OCI-LY1 (cell line): ENCODE measurements around the gene DEPDC7.

ENCODE experiments used
- EZH2 ChIP-seq: fragments of 200-600 bp; sonication (generic), shearing (Covaris generic); IDR thresholded peaks from 2 replicates; pipeline ENCODE4 v1.8.0; 2017; ENCODE audit warnings: borderline replicate concordance, mixed run types, mild to moderate bottlenecking, antibody characterized with exemption, low read length, moderate library complexity, mixed read lengths
- TF ChIP-seq, protein P1 (sequence below): fragments of 200-600 bp; sonication (generic), shearing (Covaris generic); IDR thresholded peaks from 2 replicates; pipeline ENCODE4 v1.5.1; 2017; ENCODE audit warnings: mild to moderate bottlenecking, antibody characterized with exemption, low read length, moderate library complexity, mixed read lengths

DNA sequence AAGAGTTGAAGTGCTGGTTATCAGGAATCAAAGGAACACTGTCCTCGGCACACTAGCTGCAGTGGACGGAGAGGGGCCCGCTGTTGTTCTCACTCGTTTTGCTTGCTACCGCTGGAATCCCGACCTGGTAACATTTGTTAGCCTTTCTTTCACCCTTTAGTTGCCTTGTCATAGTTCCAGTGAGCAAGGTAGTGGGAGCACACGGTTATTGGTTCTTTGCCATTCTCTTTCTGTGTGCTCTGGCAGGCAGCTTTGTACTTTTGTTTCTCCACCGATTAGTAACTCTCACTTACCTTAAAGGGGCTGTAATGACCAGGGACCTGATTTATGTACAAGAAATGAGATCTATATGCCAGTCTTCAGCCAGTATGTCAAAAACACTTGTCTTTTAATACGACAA, 1.8 kb downstream of the DEPDC7 start:
- TF ChIP-seq, protein P1, sequence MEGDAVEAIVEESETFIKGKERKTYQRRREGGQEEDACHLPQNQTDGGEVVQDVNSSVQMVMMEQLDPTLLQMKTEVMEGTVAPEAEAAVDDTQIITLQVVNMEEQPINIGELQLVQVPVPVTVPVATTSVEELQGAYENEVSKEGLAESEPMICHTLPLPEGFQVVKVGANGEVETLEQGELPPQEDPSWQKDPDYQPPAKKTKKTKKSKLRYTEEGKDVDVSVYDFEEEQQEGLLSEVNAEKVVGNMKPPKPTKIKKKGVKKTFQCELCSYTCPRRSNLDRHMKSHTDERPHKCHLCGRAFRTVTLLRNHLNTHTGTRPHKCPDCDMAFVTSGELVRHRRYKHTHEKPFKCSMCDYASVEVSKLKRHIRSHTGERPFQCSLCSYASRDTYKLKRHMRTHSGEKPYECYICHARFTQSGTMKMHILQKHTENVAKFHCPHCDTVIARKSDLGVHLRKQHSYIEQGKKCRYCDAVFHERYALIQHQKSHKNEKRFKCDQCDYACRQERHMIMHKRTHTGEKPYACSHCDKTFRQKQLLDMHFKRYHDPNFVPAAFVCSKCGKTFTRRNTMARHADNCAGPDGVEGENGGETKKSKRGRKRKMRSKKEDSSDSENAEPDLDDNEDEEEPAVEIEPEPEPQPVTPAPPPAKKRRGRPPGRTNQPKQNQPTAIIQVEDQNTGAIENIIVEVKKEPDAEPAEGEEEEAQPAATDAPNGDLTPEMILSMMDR, result no peak
- no peak for TF ChIP-seq EZH2
